COR-L47 (cell line): Measurements from ENCODE around the gene ELN.
A peak's percentile ranks its signal among the peaks of the same experiment; 100 is the strongest.

ENCODE experiments used
- DNase-seq: peaks from one replicate; lab custom pipeline; 2025; lab: John Stamatoyannopoulos, UW

Gene ELN

DNA sequence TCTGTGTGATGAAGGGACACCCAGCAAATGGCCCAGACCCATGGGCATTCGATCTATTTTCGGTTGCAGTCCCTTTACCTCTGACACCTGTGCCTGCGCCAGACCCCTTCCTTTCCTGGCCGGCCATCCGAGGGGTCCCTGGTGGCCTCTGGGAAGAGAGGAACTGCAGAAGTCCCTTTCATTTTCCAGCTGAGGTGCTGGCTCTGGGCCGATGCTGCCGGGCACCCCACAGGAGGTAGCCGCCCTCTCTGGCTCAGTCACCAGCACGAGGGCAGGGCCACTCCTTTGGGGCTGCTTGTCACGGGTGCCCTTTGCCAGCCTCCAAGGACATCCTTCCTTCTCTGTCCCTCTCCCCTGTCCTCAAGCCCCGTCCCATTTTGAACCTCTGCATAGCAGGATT is 4.2 kb upstream of the ELN start:
- no peak for DNase-seq

- no peak for DNase-seq
Observed at GRCh38 chr7:74025146-74025545, 2.8 kb upstream of the ELN start.

GRCh38 chr7:74025730-74026129 is 2.2 kb upstream of the ELN start:
- DNase-seq: no peak

GRCh38 chr7:74026406-74026902 is 1.5 kb upstream of the ELN start:
- DNase-seq: no peak

DNA sequence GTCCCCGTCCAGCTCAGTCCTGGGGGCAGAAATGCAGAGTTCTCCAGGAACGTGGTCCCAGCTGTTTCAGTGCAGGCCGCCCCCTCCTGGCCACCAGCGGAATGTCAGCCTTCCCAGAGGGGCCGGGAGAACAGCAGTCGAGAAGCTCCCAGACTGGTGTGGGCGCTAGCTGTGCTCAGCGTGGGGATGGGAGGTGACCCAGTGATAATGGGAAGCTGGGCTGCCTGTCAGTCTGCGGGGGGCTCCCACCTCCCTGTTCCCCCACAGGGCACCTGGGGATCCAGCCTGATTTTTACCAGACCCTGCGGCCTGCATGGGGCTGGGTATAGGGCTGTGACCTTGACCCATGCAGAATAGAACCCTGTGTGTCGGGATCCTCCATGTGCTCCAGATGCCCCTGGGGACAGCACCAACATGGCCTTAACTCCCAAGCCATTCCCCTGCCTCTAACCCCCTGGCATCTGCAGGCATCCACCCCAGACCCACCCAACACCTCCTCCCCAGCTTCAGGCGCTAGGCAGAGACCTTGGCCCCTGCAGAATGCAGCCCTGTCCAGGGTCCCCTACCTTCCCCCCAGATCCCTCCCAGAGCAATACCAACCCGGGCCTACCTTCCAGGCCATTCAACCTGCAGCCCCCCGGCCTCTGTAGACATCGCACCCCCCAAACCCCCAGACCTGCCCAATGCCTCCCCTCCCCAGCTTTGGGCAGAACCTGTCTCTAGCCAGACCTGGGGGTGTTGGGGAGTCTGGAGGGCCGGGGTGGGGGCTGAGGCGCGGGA is 880 bp upstream of the ELN start:
- DNase-seq: peak; percentile 9

GRCh38 chr7:74028321-74028838 is 407 bp downstream of the ELN start:
- no peak for DNase-seq

GRCh38 chr7:74029089-74029785 is 1.3 kb downstream of the ELN start:
- no peak for DNase-seq

GRCh38 chr7:74029991-74030415 is 2.0 kb downstream of the ELN start:
- DNase-seq: no peak

- no peak for DNase-seq
Observed at GRCh38 chr7:74030861-74031260, 2.9 kb downstream of the ELN start.

GRCh38 chr7:74031403-74032190 is 3.6 kb downstream of the ELN start:
- no peak for DNase-seq

- DNase-seq: no peak
Observed at GRCh38 chr7:74032191-74032490, 4.2 kb downstream of the ELN start.

DNA sequence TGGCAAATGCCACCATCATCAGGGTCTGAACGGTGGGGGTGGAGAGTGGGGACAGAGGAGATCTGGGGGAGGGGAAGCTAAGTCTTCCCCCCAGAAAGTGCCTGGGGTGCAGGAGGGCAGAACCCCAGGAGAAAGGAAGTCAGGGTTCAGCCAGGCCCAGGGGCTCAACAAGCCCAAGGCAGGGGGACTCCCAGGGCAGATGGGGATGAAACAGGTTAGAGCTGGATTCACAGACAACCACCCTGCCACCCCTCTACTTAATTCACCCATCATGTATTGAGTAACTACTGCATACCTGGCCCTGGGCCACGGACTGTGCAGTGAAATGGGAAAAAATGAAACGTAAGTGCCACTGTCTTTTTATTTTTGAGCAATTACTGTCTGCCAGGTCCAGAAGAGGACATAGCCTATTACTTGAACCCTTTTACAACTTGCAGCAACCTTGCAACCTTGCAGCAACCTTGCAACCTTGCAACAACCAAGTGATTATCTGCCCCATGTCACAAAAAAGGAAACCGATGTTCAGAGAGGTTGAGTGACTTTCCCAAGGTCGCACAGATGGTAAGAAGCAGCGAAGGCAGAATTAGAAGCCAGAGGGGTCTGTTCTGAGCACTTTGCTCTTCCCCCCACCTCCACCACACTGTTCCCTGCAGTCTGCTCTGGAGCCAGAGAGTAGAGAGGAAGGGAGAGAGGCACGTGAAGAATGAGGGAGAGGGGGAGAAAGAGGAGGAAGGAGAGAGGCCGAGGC is 4.8 kb downstream of the ELN start:
- DNase-seq: no peak

- DNase-seq: peak; percentile 16
Observed at GRCh38 chr7:74033372-74034311, 5.7 kb downstream of the ELN start.

DNA sequence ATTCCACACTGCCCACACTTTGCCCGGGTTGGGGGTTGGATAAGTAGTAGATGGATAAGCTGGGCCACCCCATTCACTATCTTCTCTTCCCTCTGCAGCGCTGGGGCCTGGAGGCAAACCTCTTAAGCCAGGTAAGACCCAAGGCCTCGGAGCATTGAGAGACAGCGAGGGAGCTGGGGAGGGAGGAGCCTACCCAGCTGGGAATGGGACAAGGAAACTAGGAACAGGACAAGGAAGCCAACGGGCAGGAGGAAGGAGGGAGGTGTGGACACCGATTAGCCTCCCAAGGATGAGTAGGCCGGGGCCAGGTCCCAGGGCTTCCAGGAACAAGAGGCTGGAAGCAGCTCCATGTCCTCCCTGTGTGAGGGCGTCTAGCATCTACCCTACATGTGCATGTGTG is 9.6 kb downstream of the ELN start:
- DNase-seq: no peak

- no peak for DNase-seq
Observed at GRCh38 chr7:74038194-74038961, 10.4 kb downstream of the ELN start.

GRCh38 chr7:74039337-74039736 is 11.4 kb downstream of the ELN start:
- peak; percentile 78 for DNase-seq

GRCh38 chr7:74040101-74040790 is 12.3 kb downstream of the ELN start:
- no peak for DNase-seq

DNA sequence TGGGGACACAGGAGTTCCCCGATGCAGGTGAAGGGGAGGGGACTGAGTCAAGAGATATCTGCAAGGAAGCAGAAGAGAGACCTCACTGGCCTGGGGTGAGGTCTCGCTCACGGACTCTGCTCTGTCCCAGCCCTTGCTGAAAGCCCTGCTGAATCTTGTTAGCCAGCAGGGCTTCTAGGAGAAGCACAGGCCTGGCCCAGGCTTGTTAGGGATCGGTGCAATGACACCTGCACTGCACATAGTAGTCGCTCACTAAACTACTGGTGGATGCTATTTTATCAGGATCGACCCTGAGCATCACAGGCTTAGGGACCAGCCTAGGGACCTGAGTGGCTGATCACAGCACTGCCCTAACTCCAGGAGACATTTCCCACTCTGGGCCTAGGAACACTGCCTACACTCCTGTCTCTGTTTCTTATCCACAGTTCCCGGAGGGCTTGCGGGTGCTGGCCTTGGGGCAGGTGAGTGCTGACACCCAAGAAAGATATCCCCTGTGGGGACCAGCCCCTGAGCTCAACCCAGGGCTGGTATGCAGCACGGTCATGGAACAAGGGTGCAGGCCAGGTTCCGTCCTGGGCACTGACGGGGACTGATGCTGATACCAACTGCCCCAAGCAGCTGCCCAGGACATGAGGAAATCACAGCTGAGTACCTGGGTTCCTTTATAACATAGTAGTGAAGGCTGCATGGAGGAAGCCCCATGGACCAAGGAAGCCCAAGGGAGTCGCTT is 13.0 kb downstream of the ELN start:
- DNase-seq: no peak
